HEK293 (cell line): ENCODE results near the gene EEF1AKMT2.

Experiments used
- CTCF ChIA-PET: fragments of 350-600 bp; formaldehyde crosslinking; extraction: SDS; loops from one replicate; lab custom pipeline; 2021; ENCODE audit warnings: antibody characterized with exemption; lab: Yijun Ruan, JAX
- POLR2A ChIA-PET: fragments of 300-600 bp; formaldehyde crosslinking; extraction: SDS; loops from one replicate; lab custom pipeline; 2020; ENCODE audit warnings: antibody characterized with exemption, inconsistent platforms; lab: Yijun Ruan, JAX
- H3K27ac ChIP-seq: fragments of 200-500 bp; sonication (Bioruptor generic); 2 replicates; pipeline ENCODE4 v1.5.1; 2014; ENCODE audit warnings: low read depth, low read length, control low read depth, inconsistent platforms; ENCODE audit errors: extremely low read depth
- H3K36me3 ChIP-seq, 2 experiments: fragments of 200-500 bp in 1 of 2; sonication (Bioruptor generic) in 1 of 2; 1 replicate in 1 of 2; 2 replicates in 1 of 2; pipeline ENCODE4 v1.5.1; 2014 to 2017; ENCODE audit warnings: inconsistent platforms in 2 of 2, low read length in 2 of 2; ENCODE audit not compliant: control insufficient read depth in 2 of 2, insufficient read depth in 1 of 2
- H3K4me1 ChIP-seq: fragments of 200-500 bp; sonication (Bioruptor generic); 2 replicates; pipeline ENCODE4 v1.5.1; 2014; ENCODE audit warnings: mild to moderate bottlenecking, low read length, inconsistent platforms; ENCODE audit not compliant: control insufficient read depth, insufficient read depth
- H3K4me3 ChIP-seq: 2 replicates; pipeline ENCODE4 v1.5.1; 2011; ENCODE audit warnings: low read depth, mild to moderate bottlenecking, control low read depth, low read length, moderate library complexity
- H3K9me3 ChIP-seq: fragments of 200-500 bp; sonication (Bioruptor generic); 2 replicates; pipeline ENCODE4 v1.5.1; 2014; ENCODE audit warnings: low read depth, low read length, inconsistent platforms; ENCODE audit not compliant: control insufficient read depth, insufficient read depth
- BCL11B ChIP-seq: fragments of 450-650 bp; formaldehyde crosslinking; IDR thresholded peaks from 2 replicates; pipeline ENCODE4 v1.5.1; 2016; ENCODE audit warnings: low read depth, missing biosample characterization, missing genetic modification characterization
- TCF7L2 ChIP-seq: IDR thresholded peaks from 2 replicates; pipeline ENCODE4 v1.6.1; 2011; ENCODE audit warnings: low read depth, mild to moderate bottlenecking, inconsistent platforms, low read length, moderate library complexity, borderline replicate concordance
- ZBTB49 ChIP-seq: fragments of 450-650 bp; formaldehyde crosslinking; IDR thresholded peaks from 2 replicates; pipeline ENCODE4 v1.5.1; 2016; ENCODE audit warnings: missing biosample characterization, missing genetic modification characterization, low read depth
- ZNF121 ChIP-seq: fragments of 450-650 bp; formaldehyde crosslinking; IDR thresholded peaks from 2 replicates; pipeline ENCODE4 v1.5.1; 2016; ENCODE audit warnings: missing biosample characterization, missing genetic modification characterization
- ZNF132 ChIP-seq: fragments of 450-650 bp; formaldehyde crosslinking; IDR thresholded peaks from 2 replicates; pipeline ENCODE4 v1.5.1; 2017; ENCODE audit warnings: missing biosample characterization, missing genetic modification characterization, borderline replicate concordance
- ZNF2 ChIP-seq: fragments of 450-650 bp; formaldehyde crosslinking; IDR thresholded peaks from 2 replicates; pipeline ENCODE4 v1.5.1; 2016; ENCODE audit warnings: missing biosample characterization, missing genetic modification characterization
- ZNF211 ChIP-seq: fragments of 450-650 bp; formaldehyde crosslinking; IDR thresholded peaks from 2 replicates; pipeline ENCODE4 v1.5.1; 2016; ENCODE audit warnings: low read depth, missing biosample characterization, missing genetic modification characterization
- ZNF292 ChIP-seq: fragments of 450-650 bp; formaldehyde crosslinking; IDR thresholded peaks from 2 replicates; pipeline ENCODE4 v1.5.1; 2016; ENCODE audit warnings: low read depth, missing biosample characterization, missing genetic modification characterization, borderline replicate concordance
- ZNF404 ChIP-seq: fragments of 450-650 bp; formaldehyde crosslinking; IDR thresholded peaks from 2 replicates; pipeline ENCODE4 v1.5.1; 2017; ENCODE audit warnings: missing biosample characterization, missing genetic modification characterization
- ZNF416 ChIP-seq: fragments of 450-650 bp; formaldehyde crosslinking; IDR thresholded peaks from 2 replicates; pipeline ENCODE4 v1.5.1; 2016; ENCODE audit warnings: missing biosample characterization, missing genetic modification characterization
- ZNF426 ChIP-seq: fragments of 450-650 bp; formaldehyde crosslinking; IDR thresholded peaks from 2 replicates; pipeline ENCODE4 v1.5.1; 2017; ENCODE audit warnings: missing biosample characterization, missing genetic modification characterization, mild to moderate bottlenecking, inconsistent platforms, moderate library complexity
- ZNF433 ChIP-seq: fragments of 450-650 bp; formaldehyde crosslinking; IDR thresholded peaks from 2 replicates; pipeline ENCODE4 v1.5.1; 2016; ENCODE audit warnings: missing biosample characterization, missing genetic modification characterization, low read depth
- ZNF501 ChIP-seq: fragments of 450-650 bp; formaldehyde crosslinking; IDR thresholded peaks from 2 replicates; pipeline ENCODE4 v1.5.1; 2016; ENCODE audit warnings: missing biosample characterization, missing genetic modification characterization
- ZNF623 ChIP-seq: fragments of 450-650 bp; formaldehyde crosslinking; IDR thresholded peaks from 2 replicates; pipeline ENCODE4 v1.5.1; 2016; ENCODE audit warnings: missing biosample characterization, missing genetic modification characterization
- ZNF626 ChIP-seq: fragments of 450-650 bp; sonication (Bioruptor Pico); formaldehyde crosslinking; IDR thresholded peaks from 2 replicates; pipeline ENCODE4 v1.5.1; 2018; ENCODE audit warnings: missing biosample characterization, missing genetic modification characterization, inconsistent platforms
- ZNF843 ChIP-seq: fragments of 450-650 bp; formaldehyde crosslinking; IDR thresholded peaks from 2 replicates; pipeline ENCODE4 v1.5.1; 2016; ENCODE audit warnings: missing biosample characterization, missing genetic modification characterization
- ZSCAN23 ChIP-seq: fragments of 450-650 bp; formaldehyde crosslinking; IDR thresholded peaks from 2 replicates; pipeline ENCODE4 v1.5.1; 2016; ENCODE audit warnings: missing biosample characterization, missing genetic modification characterization
- TF ChIP-seq, protein P1 (sequence below): fragments of 450-650 bp; formaldehyde crosslinking; IDR thresholded peaks from 2 replicates; pipeline ENCODE4 v1.5.1; 2016; ENCODE audit warnings: missing biosample characterization, missing genetic modification characterization
- TF ChIP-seq, protein P2 (sequence below): fragments of 450-650 bp; formaldehyde crosslinking; conservative IDR thresholded peaks from 2 replicates; pipeline ENCODE4 v1.5.1; 2016; ENCODE audit warnings: low read depth, missing biosample characterization, missing genetic modification characterization
- TF ChIP-seq, protein P3 (sequence below): fragments of 450-650 bp; formaldehyde crosslinking; IDR thresholded peaks from 2 replicates; pipeline ENCODE4 v1.5.1; 2016; ENCODE audit warnings: missing biosample characterization, missing genetic modification characterization

EEF1AKMT2 gene

DNA sequence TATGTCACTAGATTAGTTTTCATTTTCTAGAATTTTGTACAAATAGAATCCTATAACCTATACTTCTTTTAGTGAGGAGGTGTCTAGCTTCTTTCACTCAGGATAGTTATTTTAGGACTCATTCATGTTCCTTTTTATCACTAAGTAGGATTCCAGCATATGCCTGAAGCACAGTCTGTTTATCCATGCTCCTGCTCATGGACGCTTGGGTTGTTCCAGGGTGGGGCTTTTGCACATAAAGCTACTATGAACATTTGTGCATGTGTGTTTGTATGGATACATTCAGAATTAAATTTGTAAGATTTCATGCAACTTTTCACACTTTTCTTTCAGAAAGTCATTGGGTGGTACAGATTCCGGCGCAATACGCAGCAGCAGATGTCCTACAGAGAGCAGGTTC is 34.6 kb upstream of the EEF1AKMT2 start:
- Histone ChIP-seq H3K27ac (no peak overlapping the region), H3K36me3 (peaks cover 40 to 53% of the 10 kb centered on the region in 2 experiments), H3K4me1 (no peaks in the 10 kb centered on the region), H3K4me3 (no peak overlapping the region), H3K9me3 (no peaks in the 10 kb centered on the region)
- TF ChIP-seq ZNF211 (no peak), ZNF426 (tag by site-specific recombination) (no peak), ZNF433 (tag by site-specific recombination) (no peak), ZNF843 (tag by site-specific recombination) (no peak), ZNF132 (tag by site-specific recombination) (no peak), ZNF2 (tag by site-specific recombination) (no peak), ZNF623 (tag by site-specific recombination) (no peak), BCL11B (no peak), ZSCAN23 (no peak), ZNF626 (tag by site-specific recombination) (no peak), ZNF416 (no peak), ZBTB49 (no peak), ZNF121 (no peak), TCF7L2 (no peak), ZNF501 (tag by site-specific recombination) (no peak), ZNF292 (no peak), ZNF404 (tag by site-specific recombination) (no peak)
- TF ChIP-seq, protein P1, sequence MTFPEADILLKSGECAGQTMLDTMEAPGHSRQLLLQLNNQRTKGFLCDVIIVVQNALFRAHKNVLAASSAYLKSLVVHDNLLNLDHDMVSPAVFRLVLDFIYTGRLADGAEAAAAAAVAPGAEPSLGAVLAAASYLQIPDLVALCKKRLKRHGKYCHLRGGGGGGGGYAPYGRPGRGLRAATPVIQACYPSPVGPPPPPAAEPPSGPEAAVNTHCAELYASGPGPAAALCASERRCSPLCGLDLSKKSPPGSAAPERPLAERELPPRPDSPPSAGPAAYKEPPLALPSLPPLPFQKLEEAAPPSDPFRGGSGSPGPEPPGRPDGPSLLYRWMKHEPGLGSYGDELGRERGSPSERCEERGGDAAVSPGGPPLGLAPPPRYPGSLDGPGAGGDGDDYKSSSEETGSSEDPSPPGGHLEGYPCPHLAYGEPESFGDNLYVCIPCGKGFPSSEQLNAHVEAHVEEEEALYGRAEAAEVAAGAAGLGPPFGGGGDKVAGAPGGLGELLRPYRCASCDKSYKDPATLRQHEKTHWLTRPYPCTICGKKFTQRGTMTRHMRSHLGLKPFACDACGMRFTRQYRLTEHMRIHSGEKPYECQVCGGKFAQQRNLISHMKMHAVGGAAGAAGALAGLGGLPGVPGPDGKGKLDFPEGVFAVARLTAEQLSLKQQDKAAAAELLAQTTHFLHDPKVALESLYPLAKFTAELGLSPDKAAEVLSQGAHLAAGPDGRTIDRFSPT (tag by site-specific recombination) = no peak
- TF ChIP-seq, protein P2, sequence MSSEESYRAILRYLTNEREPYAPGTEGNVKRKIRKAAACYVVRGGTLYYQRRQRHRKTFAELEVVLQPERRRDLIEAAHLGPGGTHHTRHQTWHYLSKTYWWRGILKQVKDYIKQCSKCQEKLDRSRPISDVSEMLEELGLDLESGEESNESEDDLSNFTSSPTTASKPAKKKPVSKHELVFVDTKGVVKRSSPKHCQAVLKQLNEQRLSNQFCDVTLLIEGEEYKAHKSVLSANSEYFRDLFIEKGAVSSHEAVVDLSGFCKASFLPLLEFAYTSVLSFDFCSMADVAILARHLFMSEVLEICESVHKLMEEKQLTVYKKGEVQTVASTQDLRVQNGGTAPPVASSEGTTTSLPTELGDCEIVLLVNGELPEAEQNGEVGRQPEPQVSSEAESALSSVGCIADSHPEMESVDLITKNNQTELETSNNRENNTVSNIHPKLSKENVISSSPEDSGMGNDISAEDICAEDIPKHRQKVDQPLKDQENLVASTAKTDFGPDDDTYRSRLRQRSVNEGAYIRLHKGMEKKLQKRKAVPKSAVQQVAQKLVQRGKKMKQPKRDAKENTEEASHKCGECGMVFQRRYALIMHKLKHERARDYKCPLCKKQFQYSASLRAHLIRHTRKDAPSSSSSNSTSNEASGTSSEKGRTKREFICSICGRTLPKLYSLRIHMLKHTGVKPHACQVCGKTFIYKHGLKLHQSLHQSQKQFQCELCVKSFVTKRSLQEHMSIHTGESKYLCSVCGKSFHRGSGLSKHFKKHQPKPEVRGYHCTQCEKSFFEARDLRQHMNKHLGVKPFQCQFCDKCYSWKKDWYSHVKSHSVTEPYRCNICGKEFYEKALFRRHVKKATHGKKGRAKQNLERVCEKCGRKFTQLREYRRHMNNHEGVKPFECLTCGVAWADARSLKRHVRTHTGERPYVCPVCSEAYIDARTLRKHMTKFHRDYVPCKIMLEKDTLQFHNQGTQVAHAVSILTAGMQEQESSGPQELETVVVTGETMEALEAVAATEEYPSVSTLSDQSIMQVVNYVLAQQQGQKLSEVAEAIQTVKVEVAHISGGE (tag by site-specific recombination) = no peak
- TF ChIP-seq, protein P3, sequence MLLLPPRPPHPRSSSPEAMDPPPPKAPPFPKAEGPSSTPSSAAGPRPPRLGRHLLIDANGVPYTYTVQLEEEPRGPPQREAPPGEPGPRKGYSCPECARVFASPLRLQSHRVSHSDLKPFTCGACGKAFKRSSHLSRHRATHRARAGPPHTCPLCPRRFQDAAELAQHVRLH (tag by site-specific recombination) = no peak
- ChIA-PET POLR2A (interaction anchor here (0.7 to 1.0 kb wide), 2 partner anchors 35 to 349 kb away, joined by 3 read pairs; partner anchors contain the start of gene EEF1AKMT2), CTCF (interaction anchor here (0.5 to 2.2 kb wide), 9 partner anchors 10 to 296 kb away, joined by 3 to 7 read pairs (median 4); no protein-coding TSS in a partner anchor)
